Omental fat pad (tissue), 4 donors: ENCODE data around the gene RBFOX1. TPM values are rescaled to one million over a fixed set of nuclear protein-coding genes. Genes with fewer than 3 reads are reported as not detected.

Source experiments
- ATAC-seq: fragments of 150-250 bp; one replicate; pipeline ENCODE4 v1.9.1; 2016; ENCODE audit warnings: mild to moderate bottlenecking, moderate library complexity; ENCODE audit not compliant: low FRiP score
- DNase-seq: peaks from one replicate; pipeline ENCODE4 v3.0.0-alpha.2; 2019; ENCODE audit warnings: low spot score
- CTCF ChIP-seq, 3 donors: fragments of 450-650 bp; IDR thresholded peaks; one replicate each; pipeline ENCODE4 v1.5.1; 2016 to 2017; ENCODE audit warnings: antibody characterized with exemption in 3 of 3, mild to moderate bottlenecking in 3 of 3, moderate library complexity in 2 of 3
- total RNA-seq, 4 donors: library from RNA; depleted of rRNA; stranded (reverse); fragments of >200 nt; gene quantifications; one replicate each; pipeline ENCODE4 v1.1.0, GENCODE V29; 2016

RBFOX1 gene
- total RNA-seq, 4 donors from 2014 or later = 0.24 to 2.9 (median 1.1) TPM; not detected in 1

DNA sequence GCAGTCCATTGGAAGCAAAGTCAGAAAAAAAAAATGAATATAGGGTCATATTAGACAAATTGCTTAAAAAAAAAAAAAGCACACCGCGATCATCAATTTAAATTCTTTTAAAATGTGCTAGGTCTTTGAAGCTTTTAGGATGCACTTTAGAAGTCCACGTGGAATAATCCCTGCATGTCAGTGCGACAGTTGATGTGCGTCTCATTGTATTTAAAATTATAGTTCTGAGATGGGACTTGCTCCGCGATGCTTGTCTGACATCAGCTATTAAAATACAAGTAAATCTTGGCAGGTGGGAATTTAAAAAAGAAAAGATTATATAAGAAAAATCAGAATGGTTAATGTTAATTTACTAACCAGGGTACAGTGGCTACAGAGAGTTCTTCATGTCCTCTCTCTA lies 105.2 kb downstream of the RBFOX1 start:
- no peak for TF ChIP-seq CTCF (IDR thresholded peaks at IDR 0.05)
- no peak for DNase-seq
- ATAC-seq = no peak

DNA sequence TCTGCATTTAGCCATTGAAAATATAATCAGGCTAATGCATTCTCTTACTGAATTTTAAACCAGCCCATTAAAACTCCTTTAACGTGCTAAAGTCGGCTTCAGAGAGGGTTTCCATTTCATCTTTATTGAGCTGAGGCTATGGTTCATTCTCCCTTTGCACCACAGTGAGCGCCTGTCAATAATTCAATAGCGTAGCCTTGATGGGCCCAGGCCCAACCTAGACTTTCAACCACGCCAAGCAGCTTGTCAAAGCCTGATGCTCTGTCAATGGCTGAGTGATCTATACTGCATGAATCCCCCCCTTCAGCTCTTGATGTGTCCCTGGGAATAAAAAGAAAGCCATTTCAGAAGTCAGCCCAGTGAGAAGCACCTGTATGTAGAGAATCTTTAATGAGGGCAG lies 106.0 kb downstream of the RBFOX1 start:
- DNase-seq (no peak), ATAC-seq (no peak)

GRCh38 chr16:7439518-7439917 lies 106.9 kb downstream of the RBFOX1 start:
- ATAC-seq (no peak), DNase-seq (no peak)
- TF ChIP-seq CTCF (IDR thresholded peaks at IDR 0.05) = no peak

More for the DNA sequence above, 106.0 kb downstream of the RBFOX1 start:
- TF ChIP-seq CTCF (IDR thresholded peaks at IDR 0.05) = no peak

DNA sequence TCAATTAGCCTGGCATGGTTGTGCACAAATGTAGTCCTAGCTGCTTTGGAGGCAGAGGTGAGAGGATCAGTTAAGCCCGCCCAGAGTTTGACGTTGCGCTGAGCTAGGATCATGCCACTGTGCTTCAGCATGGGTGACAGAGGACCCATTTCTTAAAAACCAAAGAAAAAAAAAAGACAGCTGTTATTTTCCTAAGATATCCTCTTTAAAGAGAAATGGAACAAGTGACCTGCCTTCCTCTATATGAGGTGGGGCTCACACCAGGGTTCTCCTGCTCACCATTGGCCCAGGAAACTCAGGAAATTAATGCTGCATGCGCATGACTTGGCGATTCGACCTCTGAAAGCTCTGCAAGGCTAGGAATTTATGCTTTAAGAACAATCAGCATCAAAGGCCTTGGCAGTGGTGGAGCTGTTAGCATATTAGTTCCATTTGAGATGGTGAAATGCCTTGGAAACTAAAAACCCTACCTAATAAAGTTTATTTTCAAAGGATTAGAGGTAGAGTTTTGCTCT lies 108.3 kb downstream of the RBFOX1 start:
- DNase-seq (no peak), ATAC-seq (no peak)
- TF ChIP-seq CTCF (IDR thresholded peaks at IDR 0.05) = no peak

- DNase-seq = no peak
- no peak for TF ChIP-seq CTCF (IDR thresholded peaks at IDR 0.05)
- no peak for ATAC-seq
Measured at GRCh38 chr16:7442050-7442449, 109.4 kb downstream of the RBFOX1 start.

GRCh38 chr16:7443142-7443541 lies 110.5 kb downstream of the RBFOX1 start:
- ATAC-seq (no peak), DNase-seq (no peak)
- no peak for TF ChIP-seq CTCF (IDR thresholded peaks at IDR 0.05)

GRCh38 chr16:7443648-7444365 lies 111.2 kb downstream of the RBFOX1 start:
- ATAC-seq (no peak), DNase-seq (no peak)
- no peak for TF ChIP-seq CTCF (IDR thresholded peaks at IDR 0.05)
